H1 (cell line): ENCODE results near the gene KCNE1.

Experiments
- EP300 ChIP-seq, 2 experiments: IDR thresholded peaks; 1 replicate in 1 of 2; 2 replicates in 1 of 2; pipeline ENCODE4 v1.6.1; 2011 to 2012; ENCODE audit warnings: low read depth in 2 of 2, low read length in 2 of 2, mild to moderate bottlenecking in 2 of 2, borderline replicate concordance in 1 of 2, inconsistent platforms in 1 of 2, moderate library complexity in 1 of 2
- SIN3A ChIP-seq, 2 experiments: IDR thresholded peaks in 1 of 2; conservative IDR thresholded peaks in 1 of 2; 2 replicates each; pipeline ENCODE4 v1.6.1; 2011 to 2012; ENCODE audit warnings: low read length in 2 of 2, improper control_type of control experiment in 1 of 2, low read depth in 1 of 2, mild to moderate bottlenecking in 1 of 2
- SP2 ChIP-seq: IDR thresholded peaks from 2 replicates; pipeline ENCODE4 v1.6.1; 2012; ENCODE audit warnings: mild to moderate bottlenecking, low read length, inconsistent platforms
- YY1 ChIP-seq: IDR thresholded peaks from 2 replicates; pipeline ENCODE4 v1.6.1; 2011; ENCODE audit warnings: low read depth, mild to moderate bottlenecking, low read length
- ZNF274 ChIP-seq: IDR thresholded peaks from 2 replicates; pipeline ENCODE4 v1.7.0; 2012; ENCODE audit warnings: low read length, borderline replicate concordance; ENCODE audit errors: extremely low read depth
- TF ChIP-seq, protein P1 (sequence below), 3 experiments: IDR thresholded peaks; 1 replicate in 2 of 3; 2 replicates in 1 of 3; pipeline versions ENCODE4 v1.5.1 to v1.6.1; 2011; ENCODE audit warnings: low read length in 3 of 3, mild to moderate bottlenecking in 3 of 3, inconsistent platforms in 2 of 3, low read depth in 1 of 3, moderate library complexity in 1 of 3; ENCODE audit not compliant: insufficient read depth in 1 of 3; ENCODE audit errors: control extremely low read depth in 1 of 3
- TF ChIP-seq, protein P2 (sequence below): IDR thresholded peaks from 2 replicates; pipeline ENCODE4 v1.6.1; 2012; ENCODE audit warnings: inconsistent platforms

DNA sequence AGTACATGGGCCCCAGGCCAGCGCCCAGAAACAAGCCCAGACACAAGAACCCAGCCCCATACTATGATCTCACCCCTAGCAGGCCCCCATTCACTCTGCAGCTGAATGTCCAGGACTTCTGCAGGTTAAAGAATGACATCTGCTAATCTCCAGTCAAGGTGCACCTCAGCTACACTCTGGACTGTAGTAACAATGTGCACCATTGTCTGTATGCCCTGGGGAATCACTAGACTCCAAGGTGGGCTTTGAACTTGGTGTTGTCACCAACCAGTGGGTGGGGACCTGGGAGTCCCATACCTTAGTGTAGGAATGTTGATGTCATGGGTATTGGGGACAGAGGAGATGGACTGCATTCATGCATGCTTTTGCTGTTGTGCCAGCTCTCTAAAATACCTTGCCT is 10.3 kb downstream of the KCNE1 start:
- TF ChIP-seq SP2 (no peak), YY1 (no peak), EP300 (IDR thresholded peaks at IDR 0.05; ENCODE audit: borderline replicate concordance in 1 of 2, low read depth in 2 of 2, low read length in 2 of 2) (no peak), ZNF274 (no peak), SIN3A (conservative IDR thresholded peaks at IDR 0.05 in 1 of 2, IDR thresholded peaks at IDR 0.05 in 1 of 2; ENCODE audit: low read depth in 1 of 2, low read length in 2 of 2) (no peak)
- TF ChIP-seq, protein P1, sequence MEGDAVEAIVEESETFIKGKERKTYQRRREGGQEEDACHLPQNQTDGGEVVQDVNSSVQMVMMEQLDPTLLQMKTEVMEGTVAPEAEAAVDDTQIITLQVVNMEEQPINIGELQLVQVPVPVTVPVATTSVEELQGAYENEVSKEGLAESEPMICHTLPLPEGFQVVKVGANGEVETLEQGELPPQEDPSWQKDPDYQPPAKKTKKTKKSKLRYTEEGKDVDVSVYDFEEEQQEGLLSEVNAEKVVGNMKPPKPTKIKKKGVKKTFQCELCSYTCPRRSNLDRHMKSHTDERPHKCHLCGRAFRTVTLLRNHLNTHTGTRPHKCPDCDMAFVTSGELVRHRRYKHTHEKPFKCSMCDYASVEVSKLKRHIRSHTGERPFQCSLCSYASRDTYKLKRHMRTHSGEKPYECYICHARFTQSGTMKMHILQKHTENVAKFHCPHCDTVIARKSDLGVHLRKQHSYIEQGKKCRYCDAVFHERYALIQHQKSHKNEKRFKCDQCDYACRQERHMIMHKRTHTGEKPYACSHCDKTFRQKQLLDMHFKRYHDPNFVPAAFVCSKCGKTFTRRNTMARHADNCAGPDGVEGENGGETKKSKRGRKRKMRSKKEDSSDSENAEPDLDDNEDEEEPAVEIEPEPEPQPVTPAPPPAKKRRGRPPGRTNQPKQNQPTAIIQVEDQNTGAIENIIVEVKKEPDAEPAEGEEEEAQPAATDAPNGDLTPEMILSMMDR (IDR thresholded peaks at IDR 0.05; ENCODE audit: control extremely low read depth in 1 of 3, insufficient read depth in 1 of 3, low read depth in 1 of 3, low read length in 3 of 3): no peak
- TF ChIP-seq, protein P2, sequence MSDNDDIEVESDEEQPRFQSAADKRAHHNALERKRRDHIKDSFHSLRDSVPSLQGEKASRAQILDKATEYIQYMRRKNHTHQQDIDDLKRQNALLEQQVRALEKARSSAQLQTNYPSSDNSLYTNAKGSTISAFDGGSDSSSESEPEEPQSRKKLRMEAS: no peak
